Measurements from ENCODE around the gene PEX10. TPM values are rescaled to one million over a fixed set of nuclear protein-coding genes. Genes with fewer than 3 reads are reported as not detected.

The PEX10 gene
- total and polyA plus RNA-seq, 4 donors: 6.2 to 16.4 (median 11.8) TPM

DNA sequence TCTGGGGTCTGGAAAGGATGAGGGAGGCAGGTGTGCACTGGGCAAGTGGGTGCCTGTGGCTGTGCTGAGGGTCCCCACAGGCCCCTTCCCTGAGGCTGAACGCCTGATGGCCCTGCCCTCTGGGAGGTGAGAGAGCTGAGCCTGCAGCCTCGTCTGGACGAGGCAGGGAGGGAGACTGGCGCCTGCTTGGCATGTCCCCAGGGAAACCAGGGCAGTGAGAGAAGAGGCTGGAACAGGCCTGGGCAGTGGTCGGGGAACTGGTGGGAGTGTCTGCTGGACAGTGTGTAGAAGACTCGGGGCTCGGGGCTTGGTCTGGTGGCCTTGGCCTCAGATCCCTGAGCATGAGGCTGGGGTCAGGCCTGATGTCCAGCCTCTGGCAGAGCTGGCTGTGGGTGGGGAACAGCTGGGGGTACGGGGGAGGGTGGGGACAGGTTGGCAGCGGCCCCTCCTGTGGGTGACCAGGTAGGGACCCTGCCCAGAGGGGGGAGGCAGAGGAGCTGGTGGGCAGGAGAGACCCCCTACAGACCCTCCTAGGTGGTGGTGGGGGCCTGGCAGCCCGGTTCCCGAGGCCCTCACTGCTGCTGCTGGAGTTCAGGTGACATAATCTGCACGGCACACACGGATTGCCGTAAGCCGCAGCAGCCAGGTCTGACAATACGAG is 32.9 kb upstream of the PEX10 start:
- no peaks in the 10 kb centered on the region for H3K36me3 ChIP-seq (ENCODE audit: control insufficient read depth in 4 of 4, insufficient read depth in 3 of 4, low read depth in 1 of 4, low read length in 3 of 4)
- H3K4me3 ChIP-seq (ENCODE audit: low read depth in 1 of 3, low read length in 3 of 3): no peak overlapping the region
- peaks cover 0 to 12% (median 5%) of the 10 kb centered on the region in 4 donors for H3K27me3 ChIP-seq (ENCODE audit: control insufficient read depth in 4 of 4, insufficient read depth in 4 of 4, low read length in 3 of 4)
- no peaks in the 10 kb centered on the region for H3K9me3 ChIP-seq (ENCODE audit: control insufficient read depth in 4 of 4, low read length in 3 of 4)
- WGBS: 65% methylated on average over 16 of the region's 16 CpGs
- TF ChIP-seq FOXA2 (IDR thresholded peaks at IDR 0.05) (no peak), YY1 (IDR thresholded peaks at IDR 0.05) (no peak), RXRA (IDR thresholded peaks at IDR 0.05) (no peak), TAF1 (conservative IDR thresholded peaks at IDR 0.05) (no peak), FOXA1 (IDR thresholded peaks at IDR 0.05) (no peak)
- no peak for DNase-seq (ENCODE audit: low spot score)
- no peak overlapping the region for H3K27ac ChIP-seq (ENCODE audit: low read depth in 1 of 2, low read length in 2 of 2)
- H3K4me1 ChIP-seq (ENCODE audit: control insufficient read depth in 4 of 4, insufficient read depth in 4 of 4, low read length in 3 of 4): peaks cover 0 to 2% (median 0%) of the 10 kb centered on the region in 4 donors
- no peak overlapping the region for H3K9ac ChIP-seq (ENCODE audit: low read depth in 1 of 2, low read length in 2 of 2)

DNA sequence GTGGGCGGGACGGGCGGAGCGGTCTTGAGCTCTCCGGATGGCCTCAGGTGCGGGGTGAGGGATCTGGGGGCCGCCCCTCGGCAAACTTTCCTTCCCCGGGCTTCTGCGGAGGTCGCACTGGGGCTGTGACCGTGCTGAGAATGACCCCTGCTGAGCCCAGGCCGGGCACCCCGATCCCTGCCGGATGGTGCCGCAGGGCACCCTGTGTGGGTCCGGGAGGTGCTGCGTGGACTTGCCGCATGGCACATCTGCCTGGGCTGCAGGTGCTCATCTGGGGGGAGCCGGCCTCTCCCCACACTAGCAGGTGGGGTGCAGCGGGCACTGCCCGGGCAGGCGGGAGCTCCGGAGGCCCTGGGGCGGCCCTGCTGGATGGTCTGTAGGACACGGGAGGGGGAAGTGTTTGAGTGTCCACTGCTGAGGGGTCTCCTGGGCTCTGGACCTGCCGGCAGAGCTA is 31.8 kb upstream of the PEX10 start:
- DNase-seq (ENCODE audit: low spot score): no peak
- no peak overlapping the region for H3K4me3 ChIP-seq (ENCODE audit: low read depth in 1 of 3, low read length in 3 of 3)
- no peak overlapping the region for H3K27ac ChIP-seq (ENCODE audit: low read depth in 1 of 2, low read length in 2 of 2)
- WGBS: 39% methylated on average over 27 of the region's 27 CpGs
- no peak overlapping the region for H3K9ac ChIP-seq (ENCODE audit: low read depth in 1 of 2, low read length in 2 of 2)
- H3K9me3 ChIP-seq (ENCODE audit: control insufficient read depth in 4 of 4, low read length in 3 of 4): no peaks in the 10 kb centered on the region
- H3K36me3 ChIP-seq (ENCODE audit: control insufficient read depth in 4 of 4, insufficient read depth in 3 of 4, low read depth in 1 of 4, low read length in 3 of 4): no peaks in the 10 kb centered on the region
- peaks cover 0 to 12% (median 5%) of the 10 kb centered on the region in 4 donors for H3K27me3 ChIP-seq (ENCODE audit: control insufficient read depth in 4 of 4, insufficient read depth in 4 of 4, low read length in 3 of 4)
- peaks cover 0 to 2% (median 0%) of the 10 kb centered on the region in 4 donors for H3K4me1 ChIP-seq (ENCODE audit: control insufficient read depth in 4 of 4, insufficient read depth in 4 of 4, low read length in 3 of 4)
- TF ChIP-seq, protein P1, sequence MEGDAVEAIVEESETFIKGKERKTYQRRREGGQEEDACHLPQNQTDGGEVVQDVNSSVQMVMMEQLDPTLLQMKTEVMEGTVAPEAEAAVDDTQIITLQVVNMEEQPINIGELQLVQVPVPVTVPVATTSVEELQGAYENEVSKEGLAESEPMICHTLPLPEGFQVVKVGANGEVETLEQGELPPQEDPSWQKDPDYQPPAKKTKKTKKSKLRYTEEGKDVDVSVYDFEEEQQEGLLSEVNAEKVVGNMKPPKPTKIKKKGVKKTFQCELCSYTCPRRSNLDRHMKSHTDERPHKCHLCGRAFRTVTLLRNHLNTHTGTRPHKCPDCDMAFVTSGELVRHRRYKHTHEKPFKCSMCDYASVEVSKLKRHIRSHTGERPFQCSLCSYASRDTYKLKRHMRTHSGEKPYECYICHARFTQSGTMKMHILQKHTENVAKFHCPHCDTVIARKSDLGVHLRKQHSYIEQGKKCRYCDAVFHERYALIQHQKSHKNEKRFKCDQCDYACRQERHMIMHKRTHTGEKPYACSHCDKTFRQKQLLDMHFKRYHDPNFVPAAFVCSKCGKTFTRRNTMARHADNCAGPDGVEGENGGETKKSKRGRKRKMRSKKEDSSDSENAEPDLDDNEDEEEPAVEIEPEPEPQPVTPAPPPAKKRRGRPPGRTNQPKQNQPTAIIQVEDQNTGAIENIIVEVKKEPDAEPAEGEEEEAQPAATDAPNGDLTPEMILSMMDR (IDR thresholded peaks at IDR 0.05; ENCODE audit: low read depth, low read length, missing input control): no peak
- no peak for TF ChIP-seq RXRA (IDR thresholded peaks at IDR 0.05)
- TF ChIP-seq, protein P2, sequence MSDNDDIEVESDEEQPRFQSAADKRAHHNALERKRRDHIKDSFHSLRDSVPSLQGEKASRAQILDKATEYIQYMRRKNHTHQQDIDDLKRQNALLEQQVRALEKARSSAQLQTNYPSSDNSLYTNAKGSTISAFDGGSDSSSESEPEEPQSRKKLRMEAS (IDR thresholded peaks at IDR 0.05): no peak

DNA sequence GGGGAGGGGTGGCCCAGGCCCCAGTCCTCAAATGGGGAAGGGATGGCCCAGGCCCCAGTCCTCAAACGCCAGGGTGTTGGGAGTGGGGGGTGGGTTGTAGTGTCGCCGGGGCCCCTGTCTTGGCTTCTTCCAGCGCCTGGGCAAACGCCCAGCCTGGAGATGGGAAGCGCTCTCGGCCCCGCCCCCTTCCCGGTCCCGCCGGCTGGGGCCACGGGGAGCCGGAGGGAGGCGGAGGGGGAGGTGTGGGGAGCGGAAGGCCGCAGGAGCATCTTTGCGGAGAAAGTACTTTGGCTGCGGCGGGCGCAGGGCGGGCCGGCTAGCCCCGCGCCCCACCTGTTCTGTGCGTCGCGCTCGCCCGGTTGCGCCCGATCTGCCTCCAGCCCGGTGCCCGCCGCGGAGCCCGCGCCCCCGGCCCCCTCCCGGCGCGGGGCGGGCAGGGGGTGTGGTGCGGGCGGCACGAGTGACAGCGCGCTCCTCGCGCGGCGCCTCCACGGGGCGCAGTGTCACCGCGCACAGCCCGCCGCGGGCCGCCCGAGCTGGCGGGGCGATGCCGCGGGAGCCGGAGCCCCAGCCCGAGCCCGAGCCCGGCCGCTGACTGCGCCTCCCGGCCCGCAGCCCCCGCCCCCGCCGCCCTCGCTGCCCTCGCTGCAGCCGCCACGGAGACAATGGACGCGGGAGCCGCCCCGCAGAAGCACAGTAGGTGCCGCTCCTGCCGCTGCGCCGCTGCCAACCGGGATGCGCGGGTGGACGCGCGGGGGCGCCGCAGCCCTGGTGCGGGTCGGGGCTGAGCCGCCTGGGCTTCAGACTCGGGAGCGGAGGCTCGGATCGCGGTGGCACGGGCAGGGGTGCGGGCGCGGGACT is 31.1 kb upstream of the PEX10 start:
- H3K9me3 ChIP-seq (ENCODE audit: control insufficient read depth in 4 of 4, low read length in 3 of 4): no peaks in the 10 kb centered on the region
- H3K9ac ChIP-seq (ENCODE audit: low read depth in 1 of 2, low read length in 2 of 2): no peak overlapping the region
- no peak overlapping the region for H3K27ac ChIP-seq (ENCODE audit: low read depth in 1 of 2, low read length in 2 of 2)
- H3K36me3 ChIP-seq (ENCODE audit: control insufficient read depth in 4 of 4, insufficient read depth in 3 of 4, low read depth in 1 of 4, low read length in 3 of 4): no peaks in the 10 kb centered on the region
- peaks cover 0 to 2% (median 0%) of the 10 kb centered on the region in 4 donors for H3K4me1 ChIP-seq (ENCODE audit: control insufficient read depth in 4 of 4, insufficient read depth in 4 of 4, low read length in 3 of 4)
- DNase-seq (ENCODE audit: low spot score): no peak
- TF ChIP-seq YY1 (IDR thresholded peaks at IDR 0.05): no peak
- no peak for TF ChIP-seq FOXA1 (IDR thresholded peaks at IDR 0.05)
- TF ChIP-seq HNF4A (conservative IDR thresholded peaks at IDR 0.05): no peak
- WGBS: 2% methylated on average over 107 of the region's 107 CpGs
- H3K4me3 ChIP-seq (ENCODE audit: low read depth in 1 of 3, low read length in 3 of 3): no peak overlapping the region
- peaks cover 0 to 12% (median 5%) of the 10 kb centered on the region in 4 donors for H3K27me3 ChIP-seq (ENCODE audit: control insufficient read depth in 4 of 4, insufficient read depth in 4 of 4, low read length in 3 of 4)

DNA sequence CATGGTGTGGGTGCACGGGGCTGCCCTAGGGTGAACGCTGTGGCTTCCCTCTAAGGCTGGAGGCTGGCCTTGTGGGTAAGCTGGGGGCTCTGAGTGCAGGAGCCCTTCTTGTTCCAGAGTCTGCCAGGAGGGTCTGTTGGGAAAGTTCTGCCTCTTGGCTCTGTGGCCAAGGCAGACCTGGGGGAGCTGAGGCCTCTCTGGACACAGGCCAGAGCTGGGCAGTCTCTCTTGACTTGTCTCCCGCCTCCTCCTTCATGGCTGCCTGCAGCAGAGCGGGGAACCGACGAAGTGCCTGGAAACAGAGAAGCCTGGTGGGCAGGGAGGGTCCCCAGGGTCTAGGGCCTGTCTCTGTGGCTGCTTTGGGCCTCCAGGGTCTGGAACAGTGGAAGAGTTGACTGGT is 30.3 kb upstream of the PEX10 start:
- WGBS: 69% methylated on average over 6 of the region's 6 CpGs
- Histone ChIP-seq H3K4me3 (ENCODE audit: low read depth in 1 of 3, low read length in 3 of 3) (no peak overlapping the region), H3K27ac (ENCODE audit: low read depth in 1 of 2, low read length in 2 of 2) (no peak overlapping the region), H3K27me3 (ENCODE audit: control insufficient read depth in 4 of 4, insufficient read depth in 4 of 4, low read length in 3 of 4) (peaks cover 0 to 12% (median 5%) of the 10 kb centered on the region in 4 donors), H3K4me1 (ENCODE audit: control insufficient read depth in 4 of 4, insufficient read depth in 4 of 4, low read length in 3 of 4) (peaks cover 0 to 2% (median 0%) of the 10 kb centered on the region in 4 donors), H3K9me3 (ENCODE audit: control insufficient read depth in 4 of 4, low read length in 3 of 4) (no peaks in the 10 kb centered on the region), H3K36me3 (ENCODE audit: control insufficient read depth in 4 of 4, insufficient read depth in 3 of 4, low read depth in 1 of 4, low read length in 3 of 4) (no peaks in the 10 kb centered on the region), H3K9ac (ENCODE audit: low read depth in 1 of 2, low read length in 2 of 2) (no peak overlapping the region)
- no peak for DNase-seq (ENCODE audit: low spot score)
- TF ChIP-seq JUND (IDR thresholded peaks at IDR 0.05): no peak
- TF ChIP-seq HNF4A (conservative IDR thresholded peaks at IDR 0.05): no peak
- TF ChIP-seq REST (IDR thresholded peaks at IDR 0.05): no peak
- TF ChIP-seq NR2F2 (IDR thresholded peaks at IDR 0.05): no peak
- no peak for TF ChIP-seq SP1 (IDR thresholded peaks at IDR 0.05)
- no peak for TF ChIP-seq TAF1 (conservative IDR thresholded peaks at IDR 0.05)
- no peak for TF ChIP-seq GABPA (IDR thresholded peaks at IDR 0.05 in 1 of 2, conservative IDR thresholded peaks at IDR 0.05 in 1 of 2)
